Memory B cell (primary cell): ENCODE data around the gene DMTF1.
"Not testable (repeated sequence)": the region's sequence is repeated elsewhere in the genome, so short reads cannot be mapped to it uniquely, and the experiment has no call there.

ENCODE experiments used
- ATAC-seq: fragments of 150-1000 bp; cut with Tn5 transposase; 2 replicates; pipeline ENCODE4 v1.10.0; 2021; ENCODE audit warnings: low read depth, mild to moderate bottlenecking, moderate library complexity
- DNase-seq, 2 donors: peaks; one replicate each; pipeline ENCODE4 v3.0.0; 2022; ENCODE audit warnings: low spot score in 2 of 2
- H3K27ac Mint-ChIP-seq: one replicate; pipeline ENCODE4 v1.8.0; 2022; ENCODE audit warnings: mild to moderate bottlenecking, moderate library complexity, mixed read lengths
- H3K27me3 Mint-ChIP-seq: one replicate; pipeline ENCODE4 v1.8.0; 2022; ENCODE audit warnings: mixed read lengths
- H3K36me3 Mint-ChIP-seq: one replicate; pipeline ENCODE4 v1.8.0; 2022; ENCODE audit warnings: mild to moderate bottlenecking, mixed read lengths
- H3K4me1 Mint-ChIP-seq: one replicate; pipeline ENCODE4 v1.8.0; 2022; ENCODE audit warnings: mixed read lengths
- H3K4me3 Mint-ChIP-seq: one replicate; pipeline ENCODE4 v1.8.0; 2022; ENCODE audit warnings: mild to moderate bottlenecking, moderate library complexity, mixed read lengths
- H3K9me3 Mint-ChIP-seq: one replicate; pipeline ENCODE4 v1.8.0; 2022; ENCODE audit warnings: mixed read lengths

Gene DMTF1

GRCh38 chr7:87238464-87239051 lies 86.3 kb downstream of the DMTF1 start:
- H3K36me3 Mint-ChIP-seq, ATAC-seq, H3K9me3 Mint-ChIP-seq, H3K27ac Mint-ChIP-seq, H3K4me3 Mint-ChIP-seq, DNase-seq, H3K4me1 Mint-ChIP-seq, H3K27me3 Mint-ChIP-seq: not testable (repeated sequence)

- not testable (repeated sequence) for ATAC-seq, H3K4me1 Mint-ChIP-seq, H3K27me3 Mint-ChIP-seq, H3K4me3 Mint-ChIP-seq, H3K9me3 Mint-ChIP-seq, H3K27ac Mint-ChIP-seq, H3K36me3 Mint-ChIP-seq, DNase-seq
Observed at GRCh38 chr7:87245671-87246070, 93.4 kb downstream of the DMTF1 start.
